SU-DHL-6 (cell line): ENCODE measurements around the gene CEP170.
"Not testable (repeated sequence)": the region's sequence is repeated elsewhere in the genome, so short reads cannot be mapped to it uniquely, and the experiment has no call there.

Experiments
- H2AFZ ChIP-seq: fragments of 200-600 bp; sonication (generic); 2 replicates; pipeline ENCODE4 v1.6.1; 2014; ENCODE audit warnings: low read depth, mild to moderate bottlenecking, moderate library complexity, mixed read lengths, antibody characterized with exemption, low read length; ENCODE audit not compliant: severe bottlenecking
- H3F3A ChIP-seq: fragments of 200-600 bp; shearing (Covaris generic); 2 replicates; pipeline ENCODE4 v1.6.0; 2016; ENCODE audit warnings: antibody characterized with exemption, mild to moderate bottlenecking; ENCODE audit not compliant: insufficient read depth
- H3K27ac ChIP-seq: fragments of 200-600 bp; sonication (generic); 2 replicates; pipeline ENCODE4 v1.5.1; 2016; ENCODE audit warnings: low read depth, mild to moderate bottlenecking, low read length, moderate library complexity, mixed read lengths
- H3K27me3 ChIP-seq: fragments of 200-600 bp; sonication (generic), shearing (Covaris generic); 2 replicates; pipeline ENCODE4 v1.6.0; 2014; ENCODE audit warnings: mild to moderate bottlenecking, low read length
- H3K36me3 ChIP-seq: fragments of 200-600 bp; sonication (generic); 2 replicates; pipeline ENCODE4 v1.6.1; 2014; ENCODE audit warnings: mild to moderate bottlenecking, low read length, mixed read lengths
- H3K4me2 ChIP-seq: fragments of 300-600, 200-600 bp; shearing (Covaris generic), sonication (generic); 2 replicates; pipeline ENCODE4 v1.6.0; 2014; ENCODE audit warnings: low read length, low read depth, mild to moderate bottlenecking; ENCODE audit not compliant: poor library complexity, severe bottlenecking
- H3K4me3 ChIP-seq: fragments of 200-600 bp; sonication (generic); 2 replicates; pipeline ENCODE4 v1.5.1; 2014; ENCODE audit warnings: antibody characterized with exemption, low read length, mild to moderate bottlenecking, mixed read lengths; ENCODE audit not compliant: insufficient read depth, poor library complexity, severe bottlenecking
- H3K79me2 ChIP-seq: fragments of 200-600 bp; sonication (generic); 2 replicates; pipeline ENCODE4 v1.6.1; 2014; ENCODE audit warnings: mild to moderate bottlenecking, low read length, moderate library complexity; ENCODE audit not compliant: insufficient read depth
- H3K9ac ChIP-seq: fragments of 200-600 bp; sonication (generic); 2 replicates; pipeline ENCODE4 v1.7.0; 2014; ENCODE audit warnings: mild to moderate bottlenecking, low read length
- H3K9me2 ChIP-seq: fragments of 200-600 bp; sonication (generic); replicated peaks from 2 replicates; pipeline ENCODE4 v1.6.1; 2014; ENCODE audit warnings: low read length; ENCODE audit not compliant: insufficient read depth
- H3K9me3 ChIP-seq: fragments of 200-600 bp; sonication (generic); 2 replicates; pipeline ENCODE4 v1.6.1; 2014; ENCODE audit warnings: low read length, mixed read lengths; ENCODE audit not compliant: insufficient read depth
- H4K20me1 ChIP-seq: fragments of 200-600 bp; sonication (generic); 2 replicates; pipeline ENCODE4 v1.6.1; 2014; ENCODE audit warnings: low read depth, mild to moderate bottlenecking, antibody characterized with exemption, low read length, moderate library complexity, mixed read lengths
- CTCF ChIP-seq: fragments of 200-600 bp; sonication (generic); IDR thresholded peaks from one replicate; pipeline ENCODE4 v1.5.1; 2017; ENCODE audit warnings: antibody characterized with exemption, mild to moderate bottlenecking, low read length, moderate library complexity; ENCODE audit not compliant: insufficient read depth, poor library complexity, severe bottlenecking

CEP170 gene

GRCh38 chr1:243183661-243184060 is 71.4 kb downstream of the CEP170 start:
- H3K9me3 ChIP-seq, H3K9ac ChIP-seq, H4K20me1 ChIP-seq, H3K36me3 ChIP-seq, H3K27ac ChIP-seq, H3K79me2 ChIP-seq, H2AFZ ChIP-seq, H3K9me2 ChIP-seq, H3K4me2 ChIP-seq, H3F3A ChIP-seq, H3K27me3 ChIP-seq, H3K4me3 ChIP-seq: not testable (repeated sequence)

GRCh38 chr1:243183176-243183575 is 71.9 kb downstream of the CEP170 start:
- H4K20me1 ChIP-seq, H3K4me3 ChIP-seq, H3K36me3 ChIP-seq, H3K27me3 ChIP-seq, H2AFZ ChIP-seq, H3K9me2 ChIP-seq, H3K79me2 ChIP-seq, H3F3A ChIP-seq, H3K9me3 ChIP-seq, H3K9ac ChIP-seq, H3K27ac ChIP-seq, H3K4me2 ChIP-seq: not testable (repeated sequence)

- Histone ChIP-seq H3K36me3 (no peaks in the 10 kb centered on the region), H3K9me2 (no peaks in the 10 kb centered on the region), H3F3A (no peaks in the 10 kb centered on the region), H2AFZ (no peak overlapping the region), H3K27ac (no peak overlapping the region), H3K27me3 (no peaks in the 10 kb centered on the region), H3K9ac (no peak overlapping the region), H3K4me2 (no peak overlapping the region), H3K79me2 (no peaks in the 10 kb centered on the region), H3K9me3 (no peaks in the 10 kb centered on the region), H3K4me3 (no peak overlapping the region), H4K20me1 (no peaks in the 10 kb centered on the region)
- TF ChIP-seq CTCF = no peak
Measured at GRCh38 chr1:243179720-243180119, 75.4 kb downstream of the CEP170 start.

GRCh38 chr1:243177792-243178191 is 77.3 kb downstream of the CEP170 start:
- not testable (repeated sequence) for H3K79me2 ChIP-seq, H3K9me2 ChIP-seq, H3K36me3 ChIP-seq, H2AFZ ChIP-seq, H4K20me1 ChIP-seq, H3K27me3 ChIP-seq, H3K4me2 ChIP-seq, H3K9me3 ChIP-seq, H3F3A ChIP-seq, H3K27ac ChIP-seq, H3K4me3 ChIP-seq, H3K9ac ChIP-seq

GRCh38 chr1:243173758-243174369 is 81.2 kb downstream of the CEP170 start:
- H3K9ac ChIP-seq, H2AFZ ChIP-seq: not testable (repeated sequence)

GRCh38 chr1:243164911-243165310 is 90.2 kb downstream of the CEP170 start:
- H3K9me2 ChIP-seq, H3K9ac ChIP-seq, H3K4me3 ChIP-seq, H2AFZ ChIP-seq, H3K79me2 ChIP-seq, H3K4me2 ChIP-seq, H3K27ac ChIP-seq, H3K36me3 ChIP-seq, H3K9me3 ChIP-seq, H4K20me1 ChIP-seq, H3F3A ChIP-seq, H3K27me3 ChIP-seq: not testable (repeated sequence)

More at GRCh38 chr1:243173758-243174369, 81.2 kb downstream of the CEP170 start:
- not testable (repeated sequence) for H3K4me2 ChIP-seq, H3K79me2 ChIP-seq, H3F3A ChIP-seq, H3K27me3 ChIP-seq, H3K36me3 ChIP-seq, H3K9me2 ChIP-seq, H3K27ac ChIP-seq, H4K20me1 ChIP-seq, H3K9me3 ChIP-seq, H3K4me3 ChIP-seq

GRCh38 chr1:243150906-243151305 is 104.2 kb downstream of the CEP170 start:
- H3F3A ChIP-seq, H3K9me2 ChIP-seq, H3K27me3 ChIP-seq, H2AFZ ChIP-seq, H3K27ac ChIP-seq, H3K9me3 ChIP-seq, H4K20me1 ChIP-seq, H3K4me2 ChIP-seq, H3K79me2 ChIP-seq, H3K36me3 ChIP-seq, H3K9ac ChIP-seq, H3K4me3 ChIP-seq: not testable (repeated sequence)
